Aorta (tissue), 5 donors: Measurements from ENCODE around the gene ATXN7L3B. TPM values are rescaled to one million over a fixed set of nuclear protein-coding genes. Genes with fewer than 3 reads are reported as not detected.
A peak's percentile ranks its signal among the peaks of the same experiment; 100 is the strongest.

Source experiments
- ATAC-seq: fragments of 200-7000 bp; cut with Tn5 transposase; one replicate; pipeline ENCODE4 v1.9.1; 2022; ENCODE audit warnings: moderate library complexity; ENCODE audit not compliant: low FRiP score
- DNase-seq, 2 donors: peaks; one replicate each; pipeline ENCODE4 v3.0.0-alpha.2; 2020
- H3K27ac ChIP-seq, 2 donors: one replicate each; pipeline ENCODE4 v1.5.1; 2013; ENCODE audit warnings: low read length in 2 of 2, mild to moderate bottlenecking in 2 of 2, moderate library complexity in 2 of 2, control low read depth in 1 of 2, inconsistent platforms in 1 of 2, low read depth in 1 of 2
- H3K27me3 ChIP-seq, 2 donors: one replicate each; pipeline ENCODE4 v1.6.1; 2013; ENCODE audit warnings: control low read depth in 1 of 2, low read length in 1 of 2, mild to moderate bottlenecking in 1 of 2, moderate library complexity in 1 of 2; ENCODE audit not compliant: insufficient read depth in 2 of 2, control insufficient read depth in 1 of 2
- H3K36me3 ChIP-seq, 2 donors: one replicate each; pipeline ENCODE4 v1.6.1; 2013; ENCODE audit warnings: control low read depth in 1 of 2, low read length in 1 of 2, mild to moderate bottlenecking in 1 of 2; ENCODE audit not compliant: insufficient read depth in 2 of 2, control insufficient read depth in 1 of 2
- H3K4me1 ChIP-seq, 2 donors: one replicate each; pipeline ENCODE4 v1.6.1; 2013; ENCODE audit warnings: low read length in 2 of 2, control low read depth in 1 of 2, mild to moderate bottlenecking in 1 of 2, moderate library complexity in 1 of 2; ENCODE audit not compliant: insufficient read depth in 2 of 2, control insufficient read depth in 1 of 2
- H3K4me3 ChIP-seq, 2 donors: one replicate each; pipeline ENCODE4 v1.5.1; 2013; ENCODE audit warnings: low read length in 2 of 2, control low read depth in 1 of 2, mild to moderate bottlenecking in 1 of 2
- H3K9me3 ChIP-seq: one replicate; pipeline ENCODE4 v1.6.1; 2013; ENCODE audit warnings: mild to moderate bottlenecking, low read length; ENCODE audit not compliant: control insufficient read depth
- WGBS, 2 donors: extraction: QIAGEN DNeasy Blood & Tissue Kit; methylation state at CpG; one replicate each; pipeline ENCODE4 v1.1.7; 2013; 5-methylcytosine and 5-hydroxymethylcytosine counted together
- intact Hi-C, 2 donors: fragments of 100-400 bp; cut with DNase I; formaldehyde crosslinking; loops; one replicate each; pipeline versions ENCODE4 v1.14.2 to v1.15.0; 2022
- polyA plus RNA-seq, 2 donors: library from polyadenylated mRNA; stranded (reverse); fragments of 200-250 nt; gene quantifications; one replicate each; pipeline ENCODE4 v1.2.3, GENCODE V29; 2013
- total RNA-seq, 2 donors: library from RNA; stranded (reverse); fragmentation: NEBNext Ultra II Directional; extraction: Animal tissue kit (Norgen Biotek cat#: 25700); gene quantifications; one replicate each; pipeline ENCODE4 v1.2.1, GENCODE V29; 2021
- donor health status: healthy with polysubstance abuse.
- donor health status: Bipolar disorder and iron deficiency.
- donor health status: DM: no; HTN: no; CAD: no.
- donor health status: DM: no; HTN: no; CAD: no.
- donor health status: DM: yes; HTN: yes; CAD: no.

The ATXN7L3B gene
- total and polyA plus RNA-seq, 4 donors: 7.7 to 21.5 (median 14.1) TPM

GRCh38 chr12:74514098-74514872, 23.4 kb upstream of the ATXN7L3B start:
- H3K9me3 ChIP-seq: no peaks in the 10 kb centered on the region
- 78 to 82% methylated on average over 15 of the region's 15 CpGs for WGBS, 2 donors
- intact Hi-C loops: loop anchor here (10.0 kb wide), 1 partner anchor 61 kb away; no protein-coding TSS in a partner anchor
- no peaks in the 10 kb centered on the region for H3K27me3 ChIP-seq
- ATAC-seq: no peak
- DNase-seq: no peak
- no peak overlapping the region for H3K27ac ChIP-seq
- no peaks in the 10 kb centered on the region for H3K36me3 ChIP-seq
- H3K4me3 ChIP-seq: no peak overlapping the region
- H3K4me1 ChIP-seq: no peaks in the 10 kb centered on the region

GRCh38 chr12:74515849-74516248, 21.8 kb upstream of the ATXN7L3B start:
- WGBS, 2 donors: 32 to 33% methylated on average over 2 of the region's 2 CpGs
- DNase-seq (no peak), ATAC-seq (no peak)
- Histone ChIP-seq H3K27ac (no peak overlapping the region), H3K27me3 (no peaks in the 10 kb centered on the region), H3K36me3 (no peaks in the 10 kb centered on the region), H3K4me1 (no peaks in the 10 kb centered on the region), H3K4me3 (no peak overlapping the region), H3K9me3 (no peaks in the 10 kb centered on the region)
- intact Hi-C loops: loop anchor here (10.0 kb wide), 1 partner anchor 59 kb away; no protein-coding TSS in a partner anchor

- DNase-seq (no peak), ATAC-seq (no peak)
- no peaks in the 10 kb centered on the region for H3K4me1 ChIP-seq
- no peaks in the 10 kb centered on the region for H3K9me3 ChIP-seq
- no peak overlapping the region for H3K27ac ChIP-seq
- H3K27me3 ChIP-seq: no peaks in the 10 kb centered on the region
- intact Hi-C loops: no loop called here
- WGBS, 2 donors: 77 to 87% methylated on average over 2 of the region's 2 CpGs
- no peaks in the 10 kb centered on the region for H3K36me3 ChIP-seq
- H3K4me3 ChIP-seq: no peak overlapping the region
These were observed 11.1 kb upstream of the ATXN7L3B start for GRCh38 chr12:74526535-74526934.

- Histone ChIP-seq H3K27ac (no peak overlapping the region), H3K4me1 (no peaks in the 10 kb centered on the region), H3K4me3 (no peak overlapping the region), H3K27me3 (no peaks in the 10 kb centered on the region), H3K9me3 (no peaks in the 10 kb centered on the region), H3K36me3 (no peaks in the 10 kb centered on the region)
- no peak for ATAC-seq
- 64 to 70% methylated on average over 2 of the region's 2 CpGs for WGBS, 2 donors
- intact Hi-C loops: no loop called here
- DNase-seq: no peak
These were observed 10.1 kb upstream of the ATXN7L3B start for GRCh38 chr12:74527491-74527890.

GRCh38 chr12:74530676-74531075, 7.0 kb upstream of the ATXN7L3B start:
- Histone ChIP-seq H3K36me3 (no peaks in the 10 kb centered on the region), H3K27me3 (no peaks in the 10 kb centered on the region), H3K9me3 (no peaks in the 10 kb centered on the region), H3K4me1 (no peaks in the 10 kb centered on the region), H3K27ac (no peak overlapping the region), H3K4me3 (no peak overlapping the region)
- WGBS, 2 donors: 52 to 75% methylated on average over 2 of the region's 2 CpGs
- intact Hi-C loops: no loop called here
- no peak for ATAC-seq
- DNase-seq: no peak

GRCh38 chr12:74535536-74535935, 2.1 kb upstream of the ATXN7L3B start:
- H3K27ac ChIP-seq: no peak overlapping the region
- no peak overlapping the region for H3K4me3 ChIP-seq
- no peak for DNase-seq
- peaks cover 1 to 3% of the 10 kb centered on the region in 2 donors for H3K4me1 ChIP-seq
- no peaks in the 10 kb centered on the region for H3K27me3 ChIP-seq
- intact Hi-C loops: no loop called here
- no peak for ATAC-seq
- H3K9me3 ChIP-seq: no peaks in the 10 kb centered on the region
- 84 to 88% methylated on average over 5 of the region's 5 CpGs for WGBS, 2 donors
- H3K36me3 ChIP-seq: peaks cover under 1 to 2% of the 10 kb centered on the region in 2 donors

- H3K9me3 ChIP-seq: no peaks in the 10 kb centered on the region
- no peak for DNase-seq
- peaks cover 4% of the 10 kb centered on the region in 2 donors for H3K36me3 ChIP-seq
- H3K27ac ChIP-seq: no peak overlapping the region
- no peaks in the 10 kb centered on the region for H3K27me3 ChIP-seq
- WGBS, 2 donors: 0 to 1% methylated on average over 8 of the region's 8 CpGs
- H3K4me3 ChIP-seq: peak overlapping the region; percentile 54 to 95
- peaks cover 1 to 7% of the 10 kb centered on the region in 2 donors for H3K4me1 ChIP-seq
- ATAC-seq: peak; percentile 73
- intact Hi-C loops: no loop called here
These were observed 419 bp upstream of the ATXN7L3B start for GRCh38 chr12:74537126-74537706.

- WGBS, 2 donors: 29 to 35% methylated on average over 7 of the region's 7 CpGs
- peaks cover 1 to 7% of the 10 kb centered on the region in 2 donors for H3K4me1 ChIP-seq
- peak overlapping the region in 1 of 2 donors; percentile 18 for H3K27ac ChIP-seq
- no peak for ATAC-seq
- intact Hi-C loops: no loop called here
- peaks cover 4% of the 10 kb centered on the region in 2 donors for H3K36me3 ChIP-seq
- H3K9me3 ChIP-seq: no peaks in the 10 kb centered on the region
- DNase-seq: no peak
- no peaks in the 10 kb centered on the region for H3K27me3 ChIP-seq
- H3K4me3 ChIP-seq: peak overlapping the region; percentile 54 to 95
These were observed 1.0 kb downstream of the ATXN7L3B start for GRCh38 chr12:74538491-74539258.
